AG09309 (cell line): Measurements from ENCODE around the gene NSMF.

Source experiments
- DNase-seq: peaks from one replicate; pipeline ENCODE4 v3.0.0-alpha.2; 2010; ENCODE audit warnings: low read depth
- H3K4me3 ChIP-seq: 2 replicates; pipeline ENCODE4 v1.5.1; 2011; ENCODE audit warnings: mild to moderate bottlenecking, low read depth, low read length, moderate library complexity; ENCODE audit not compliant: control insufficient read depth
- TF ChIP-seq, protein P1 (sequence below): IDR thresholded peaks from 2 replicates; pipeline ENCODE4 v1.5.1; 2011; ENCODE audit warnings: mild to moderate bottlenecking, low read depth, low read length, inconsistent platforms; ENCODE audit not compliant: insufficient read depth, control insufficient read depth; ENCODE audit errors: missing control alignments

NSMF gene

GRCh38 chr9:137427454-137428310 lies 31.5 kb downstream of the NSMF start:
- TF ChIP-seq, protein P1, sequence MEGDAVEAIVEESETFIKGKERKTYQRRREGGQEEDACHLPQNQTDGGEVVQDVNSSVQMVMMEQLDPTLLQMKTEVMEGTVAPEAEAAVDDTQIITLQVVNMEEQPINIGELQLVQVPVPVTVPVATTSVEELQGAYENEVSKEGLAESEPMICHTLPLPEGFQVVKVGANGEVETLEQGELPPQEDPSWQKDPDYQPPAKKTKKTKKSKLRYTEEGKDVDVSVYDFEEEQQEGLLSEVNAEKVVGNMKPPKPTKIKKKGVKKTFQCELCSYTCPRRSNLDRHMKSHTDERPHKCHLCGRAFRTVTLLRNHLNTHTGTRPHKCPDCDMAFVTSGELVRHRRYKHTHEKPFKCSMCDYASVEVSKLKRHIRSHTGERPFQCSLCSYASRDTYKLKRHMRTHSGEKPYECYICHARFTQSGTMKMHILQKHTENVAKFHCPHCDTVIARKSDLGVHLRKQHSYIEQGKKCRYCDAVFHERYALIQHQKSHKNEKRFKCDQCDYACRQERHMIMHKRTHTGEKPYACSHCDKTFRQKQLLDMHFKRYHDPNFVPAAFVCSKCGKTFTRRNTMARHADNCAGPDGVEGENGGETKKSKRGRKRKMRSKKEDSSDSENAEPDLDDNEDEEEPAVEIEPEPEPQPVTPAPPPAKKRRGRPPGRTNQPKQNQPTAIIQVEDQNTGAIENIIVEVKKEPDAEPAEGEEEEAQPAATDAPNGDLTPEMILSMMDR, result no peak
- no peak for DNase-seq
- no peak overlapping the region for H3K4me3 ChIP-seq

DNA sequence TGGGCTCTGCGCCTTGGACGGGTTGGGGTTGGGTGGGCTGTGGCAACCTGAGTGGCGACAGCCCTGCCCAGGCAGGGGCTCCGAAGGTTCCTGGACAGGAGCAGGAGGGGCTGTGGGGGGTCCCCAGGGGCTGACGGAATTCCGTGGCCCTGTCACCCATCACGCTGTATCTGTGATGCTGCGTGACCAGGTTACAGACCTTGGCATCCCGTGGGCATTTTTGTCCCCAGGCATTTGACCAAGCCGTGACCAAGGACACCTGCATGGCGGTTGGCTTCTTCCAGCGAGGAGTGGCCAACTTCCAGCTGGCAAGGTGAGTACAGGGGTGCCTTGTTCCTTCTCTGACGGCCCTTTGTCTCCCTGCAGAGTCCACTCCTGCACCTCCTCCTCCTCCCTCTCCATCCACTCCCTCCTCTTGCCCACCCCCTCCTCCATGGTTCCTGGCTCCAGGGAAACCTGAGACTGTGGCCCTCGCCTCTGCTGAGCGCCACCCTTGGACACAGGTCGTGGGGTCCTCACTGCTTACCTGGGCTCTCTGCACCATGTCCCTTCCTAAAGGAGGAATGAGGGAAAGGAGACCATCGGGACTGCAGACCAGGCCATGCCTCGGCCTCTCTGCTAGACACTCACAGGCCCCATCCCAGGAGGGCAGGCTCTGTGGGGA lies 33.0 kb downstream of the NSMF start:
- DNase-seq, result no peak
- TF ChIP-seq, protein P1, result no peak
- no peak overlapping the region for H3K4me3 ChIP-seq

GRCh38 chr9:137423514-137424291 lies 35.4 kb downstream of the NSMF start:
- peak overlapping the region; percentile 28 for H3K4me3 ChIP-seq
- TF ChIP-seq, protein P1, result no peak
- DNase-seq, result no peak

DNA sequence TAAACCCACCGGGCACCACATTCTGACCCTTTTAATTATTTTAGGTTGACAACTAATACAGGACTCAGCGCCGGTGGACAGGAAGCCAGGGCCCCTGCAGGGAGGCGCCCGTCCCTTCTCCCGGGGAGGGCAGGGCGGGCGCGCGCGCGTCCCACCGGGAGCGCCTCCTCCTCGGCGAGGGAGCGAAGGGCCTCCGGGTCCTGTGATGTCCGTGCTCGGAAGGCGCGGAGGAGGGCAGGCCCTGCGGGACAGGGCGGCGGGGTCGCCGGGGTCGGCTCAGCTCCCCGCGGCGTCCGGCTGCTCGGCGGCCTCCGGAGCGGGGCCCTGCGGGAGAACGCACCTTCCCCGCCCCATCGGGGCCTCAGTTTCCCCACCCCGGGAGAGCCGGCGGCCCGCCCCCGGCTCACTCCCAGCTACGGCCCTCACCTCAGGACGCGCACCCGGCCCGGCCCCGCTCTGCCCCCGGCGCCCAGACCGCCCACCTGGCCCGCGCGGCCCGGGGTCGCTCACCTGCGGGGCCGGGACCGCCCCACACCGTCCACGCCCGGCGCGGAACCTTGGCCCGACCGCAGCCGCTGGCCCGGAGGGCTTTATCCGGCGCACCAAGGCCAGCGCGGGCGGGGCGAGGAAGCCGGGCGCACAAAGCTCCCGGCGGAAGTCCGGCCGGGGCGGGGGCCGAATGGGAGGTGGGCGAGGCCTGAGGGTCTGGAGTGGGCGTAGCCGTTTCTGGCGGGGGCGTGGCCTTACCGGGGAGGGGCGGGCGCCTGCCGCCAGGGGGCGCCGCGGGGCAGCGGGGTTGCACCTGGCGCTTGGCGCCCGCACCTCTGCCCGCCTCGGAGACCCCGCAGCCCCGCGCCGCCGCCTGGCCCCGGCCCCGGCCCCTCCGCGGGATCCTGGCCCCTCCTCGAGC lies 36.3 kb downstream of the NSMF start, which contains the start of the genes EXD3 and NOXA1:
Gene EXD3, minus strand, starts transcription at position 559 of the 910 bp plus-strand sequence. CDS start 27,805 bp downstream, outside the sequence.
Gene NOXA1, plus strand, starts transcription at position 790 of the 910 bp plus-strand sequence. CDS start 137 bp downstream, outside the sequence.
- TF ChIP-seq, protein P1, result peak; percentile 48
- DNase-seq, result peak; percentile 52
- peak within 1 kb of the TSS; percentile 52 for H3K4me3 ChIP-seq

DNA sequence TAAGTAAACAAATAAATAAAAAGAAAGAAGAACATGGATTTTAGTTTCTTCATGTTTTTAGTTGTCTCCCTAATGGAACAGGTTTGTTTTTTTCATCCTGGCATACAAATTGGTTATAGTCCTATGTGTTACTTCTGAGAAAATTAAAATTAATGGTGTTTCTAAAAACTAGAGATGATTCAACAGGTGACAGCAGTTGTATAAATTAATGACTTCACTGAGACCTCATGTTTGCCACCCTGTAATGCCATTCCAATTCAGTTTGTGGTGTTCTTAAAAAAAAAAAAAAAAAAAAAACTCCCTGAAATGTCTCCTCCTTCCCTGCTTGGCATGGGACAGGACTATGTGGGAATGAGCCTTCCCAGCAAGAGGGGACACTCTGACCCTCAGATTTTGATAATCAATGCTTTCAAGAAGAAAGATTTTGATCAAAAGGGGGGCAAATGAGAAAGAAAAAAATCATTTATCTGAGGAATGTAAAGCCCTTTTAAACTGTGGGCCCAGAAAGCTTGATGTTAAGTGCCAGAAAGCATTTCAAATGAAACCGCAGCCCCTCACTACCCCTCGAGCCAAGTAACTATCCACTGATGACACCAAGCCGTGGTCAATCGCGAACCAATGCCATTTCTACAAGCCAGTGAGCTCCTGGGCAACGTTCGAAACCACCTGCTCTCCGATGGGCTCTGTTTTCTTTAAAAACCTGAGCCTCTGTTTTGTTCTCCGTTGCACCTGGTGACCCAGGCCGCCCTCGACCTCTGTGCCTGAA lies 37.1 kb downstream of the NSMF start:
- no peak for DNase-seq
- TF ChIP-seq, protein P1, result no peak
- peak overlapping the region; percentile 52 for H3K4me3 ChIP-seq
